Measurements from ENCODE around the gene FAM20C.

Gene FAM20C

DNA sequence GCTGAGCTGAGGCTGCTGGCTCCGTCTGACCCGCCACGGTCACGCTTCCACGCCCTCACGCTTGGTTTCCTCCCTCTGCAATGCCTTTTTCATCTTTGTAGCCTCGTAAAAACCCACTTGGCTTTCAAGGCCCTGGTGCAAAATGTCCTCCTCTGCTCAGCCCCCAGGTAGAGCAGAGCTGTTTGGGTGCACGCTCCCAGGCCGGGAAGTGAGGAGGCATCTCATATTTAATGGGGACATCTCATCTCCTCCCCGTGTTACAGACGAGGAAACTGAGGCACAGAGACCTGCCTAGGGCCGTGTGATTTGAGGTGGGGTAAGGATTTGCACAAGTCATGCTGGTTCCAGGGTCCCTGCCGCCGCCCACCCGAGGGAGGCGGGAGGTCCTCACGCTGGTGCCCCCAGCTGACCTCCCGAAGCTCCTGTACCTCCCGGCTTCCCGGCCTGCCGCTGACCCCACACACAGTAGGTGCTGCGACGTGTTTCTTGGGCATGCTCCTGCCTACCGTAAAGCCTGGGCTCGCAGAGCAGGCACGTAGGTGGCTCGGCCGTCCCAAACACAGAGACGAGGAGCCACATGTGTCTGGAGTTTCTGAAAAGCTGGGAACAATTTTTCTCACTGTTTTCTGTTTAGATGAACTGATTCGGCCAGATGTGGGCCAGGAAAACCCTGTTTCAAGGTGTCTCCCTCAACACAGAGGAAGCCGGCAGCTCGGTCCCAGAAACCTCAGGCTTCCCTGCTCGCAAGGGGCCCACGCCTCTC, 109.1 kb downstream of the FAM20C start:
- peaks cover 4 to 25% (median 13%) of the 10 kb centered on the region in 5 donors for H3K27me3 ChIP-seq (ENCODE audit: control insufficient read depth in 5 of 5, insufficient read depth in 4 of 5, low read length in 5 of 5)
- H3K9me3 ChIP-seq (ENCODE audit: control insufficient read depth in 5 of 5, low read length in 5 of 5): no peaks in the 10 kb centered on the region
- no peak overlapping the region for H3K4me3 ChIP-seq (ENCODE audit: low read depth in 1 of 5, low read length in 5 of 5)
- H3K36me3 ChIP-seq (ENCODE audit: control insufficient read depth in 5 of 5, insufficient read depth in 5 of 5, low read length in 5 of 5): no peaks in the 10 kb centered on the region
- H3K4me1 ChIP-seq (ENCODE audit: control insufficient read depth in 5 of 5, insufficient read depth in 5 of 5, low read length in 5 of 5): no peaks in the 10 kb centered on the region
- no peak overlapping the region for H3K9ac ChIP-seq (ENCODE audit: low read length in 5 of 5)
- H3K27ac ChIP-seq (ENCODE audit: low read depth, low read length): no peak overlapping the region

DNA sequence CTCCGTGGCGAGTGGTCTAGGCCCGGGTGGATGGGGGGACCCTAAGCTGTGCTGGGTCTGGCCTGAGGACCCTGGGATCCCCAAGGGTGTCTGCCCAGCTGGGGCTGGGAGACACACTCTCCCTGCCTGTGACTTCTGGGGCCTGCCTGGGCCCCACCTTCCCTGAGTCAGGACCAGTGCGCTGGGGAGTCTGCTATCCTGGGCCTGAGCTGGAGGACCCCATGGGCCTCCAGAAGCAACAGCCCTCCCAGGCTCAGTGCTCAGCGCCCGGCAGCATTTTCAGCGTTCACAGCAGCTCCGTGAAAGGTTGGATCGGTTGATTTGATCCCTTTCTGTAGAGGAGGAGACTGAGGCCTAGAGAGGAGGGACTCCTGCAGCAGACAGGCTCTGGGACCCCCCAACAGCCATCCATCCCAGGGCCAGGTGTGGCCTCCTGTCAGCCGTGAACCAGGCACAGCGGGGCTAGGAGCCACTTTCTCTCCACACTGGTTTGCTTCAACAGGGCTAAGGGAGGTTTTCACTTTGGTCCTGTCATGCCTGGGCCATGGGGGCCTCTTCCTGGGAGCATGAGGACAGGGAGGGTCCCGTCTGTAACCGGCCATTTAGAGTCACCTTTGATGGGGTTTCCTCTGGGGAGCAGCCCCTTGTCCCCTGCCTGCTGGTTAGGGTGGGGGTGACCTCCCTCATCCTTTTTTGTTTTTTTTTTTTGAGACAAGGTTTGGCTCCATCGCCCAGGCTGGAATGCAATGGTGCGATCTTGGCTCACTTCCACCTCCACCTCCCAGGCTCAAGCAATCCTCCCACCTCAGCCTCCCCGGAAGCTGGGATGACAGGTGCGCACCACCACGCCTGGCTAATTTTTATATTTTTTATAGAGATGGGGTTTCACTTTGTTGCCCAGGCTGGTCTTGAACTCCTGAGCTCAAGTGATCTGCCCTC, 110.0 kb downstream of the FAM20C start:
- H3K9me3 ChIP-seq (ENCODE audit: control insufficient read depth in 5 of 5, low read length in 5 of 5): peaks cover 0 to 3% (median 2%) of the 10 kb centered on the region in 5 donors
- H3K27ac ChIP-seq (ENCODE audit: low read depth, low read length): no peak overlapping the region
- H3K27me3 ChIP-seq (ENCODE audit: control insufficient read depth in 5 of 5, insufficient read depth in 4 of 5, low read length in 5 of 5): peaks cover 2 to 21% (median 14%) of the 10 kb centered on the region in 5 donors
- no peaks in the 10 kb centered on the region for H3K4me1 ChIP-seq (ENCODE audit: control insufficient read depth in 5 of 5, insufficient read depth in 5 of 5, low read length in 5 of 5)
- H3K36me3 ChIP-seq (ENCODE audit: control insufficient read depth in 5 of 5, insufficient read depth in 5 of 5, low read length in 5 of 5): no peaks in the 10 kb centered on the region
- no peak overlapping the region for H3K9ac ChIP-seq (ENCODE audit: low read length in 5 of 5)
- H3K4me3 ChIP-seq (ENCODE audit: low read depth in 1 of 5, low read length in 5 of 5): no peak overlapping the region

DNA sequence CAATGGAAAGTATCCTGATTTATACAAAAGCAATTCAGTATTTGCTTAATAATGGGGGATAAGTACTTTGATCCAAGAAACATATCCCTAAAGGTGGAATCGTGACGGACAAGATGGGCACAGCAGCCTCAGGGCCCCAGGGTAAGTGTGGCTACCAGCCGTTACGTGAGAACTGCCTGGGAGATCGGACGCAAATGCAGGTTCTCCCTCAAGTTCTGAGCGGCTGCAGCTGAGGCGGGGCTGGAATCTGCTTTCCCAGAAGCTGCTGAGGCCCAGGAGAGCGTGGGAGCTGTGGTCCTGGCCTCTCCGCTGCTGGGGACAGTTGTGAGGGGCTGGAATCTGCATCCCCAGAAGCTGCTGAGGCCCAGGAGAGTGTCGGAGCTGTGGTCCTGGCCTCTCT, 111.1 kb downstream of the FAM20C start:
- H3K4me1 ChIP-seq (ENCODE audit: control insufficient read depth in 5 of 5, insufficient read depth in 5 of 5, low read length in 5 of 5): no peaks in the 10 kb centered on the region
- H3K36me3 ChIP-seq (ENCODE audit: control insufficient read depth in 5 of 5, insufficient read depth in 5 of 5, low read length in 5 of 5): no peaks in the 10 kb centered on the region
- H3K9me3 ChIP-seq (ENCODE audit: control insufficient read depth in 5 of 5, low read length in 5 of 5): peaks cover 3 to 13% (median 6%) of the 10 kb centered on the region in 5 donors
- H3K9ac ChIP-seq (ENCODE audit: low read length in 5 of 5): no peak overlapping the region
- no peak overlapping the region for H3K4me3 ChIP-seq (ENCODE audit: low read depth in 1 of 5, low read length in 5 of 5)
- no peak overlapping the region for H3K27ac ChIP-seq (ENCODE audit: low read depth, low read length)
- peaks cover 0 to 16% (median 9%) of the 10 kb centered on the region in 5 donors for H3K27me3 ChIP-seq (ENCODE audit: control insufficient read depth in 5 of 5, insufficient read depth in 4 of 5, low read length in 5 of 5)

DNA sequence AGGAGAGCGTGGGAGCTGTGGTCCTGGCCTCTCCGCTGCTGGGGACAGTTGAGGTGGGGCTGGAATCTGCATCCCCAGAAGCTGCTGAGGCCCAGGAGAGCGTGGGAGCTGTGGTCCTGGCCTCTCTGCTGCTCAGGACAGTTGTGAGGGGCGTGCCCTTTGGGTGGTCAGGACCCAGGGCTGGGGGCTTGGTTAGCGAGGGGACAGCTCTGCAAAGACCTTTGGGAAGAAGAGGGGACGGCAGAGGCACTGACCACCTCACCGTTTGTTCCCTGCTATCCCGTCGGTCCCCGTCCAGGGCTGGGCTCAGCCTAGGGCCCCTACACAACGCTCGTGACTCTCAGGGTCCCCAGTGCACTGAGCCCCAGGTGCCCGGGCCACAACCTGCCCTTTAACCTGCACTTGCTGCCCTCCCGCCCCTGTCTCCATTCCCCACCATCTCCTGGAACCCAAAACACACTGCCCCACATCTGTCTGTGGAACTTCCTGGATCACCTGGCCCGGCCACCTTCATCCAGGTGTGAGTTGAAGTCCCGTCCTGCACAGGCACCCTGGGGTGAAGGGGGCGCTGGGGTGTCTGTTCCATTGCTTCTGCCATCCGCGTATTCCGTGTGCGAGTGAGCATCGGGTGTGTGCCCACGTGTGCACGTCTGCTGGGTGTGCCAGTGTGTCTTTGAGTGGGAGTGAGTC, 111.7 kb downstream of the FAM20C start:
- Histone ChIP-seq H3K4me3 (ENCODE audit: low read depth in 1 of 5, low read length in 5 of 5) (no peak overlapping the region), H3K27me3 (ENCODE audit: control insufficient read depth in 5 of 5, insufficient read depth in 4 of 5, low read length in 5 of 5) (peaks cover 0 to 16% (median 9%) of the 10 kb centered on the region in 5 donors), H3K9ac (ENCODE audit: low read length in 5 of 5) (no peak overlapping the region), H3K9me3 (ENCODE audit: control insufficient read depth in 5 of 5, low read length in 5 of 5) (peaks cover 3 to 13% (median 6%) of the 10 kb centered on the region in 5 donors), H3K4me1 (ENCODE audit: control insufficient read depth in 5 of 5, insufficient read depth in 5 of 5, low read length in 5 of 5) (no peaks in the 10 kb centered on the region), H3K36me3 (ENCODE audit: control insufficient read depth in 5 of 5, insufficient read depth in 5 of 5, low read length in 5 of 5) (no peaks in the 10 kb centered on the region), H3K27ac (ENCODE audit: low read depth, low read length) (no peak overlapping the region)

DNA sequence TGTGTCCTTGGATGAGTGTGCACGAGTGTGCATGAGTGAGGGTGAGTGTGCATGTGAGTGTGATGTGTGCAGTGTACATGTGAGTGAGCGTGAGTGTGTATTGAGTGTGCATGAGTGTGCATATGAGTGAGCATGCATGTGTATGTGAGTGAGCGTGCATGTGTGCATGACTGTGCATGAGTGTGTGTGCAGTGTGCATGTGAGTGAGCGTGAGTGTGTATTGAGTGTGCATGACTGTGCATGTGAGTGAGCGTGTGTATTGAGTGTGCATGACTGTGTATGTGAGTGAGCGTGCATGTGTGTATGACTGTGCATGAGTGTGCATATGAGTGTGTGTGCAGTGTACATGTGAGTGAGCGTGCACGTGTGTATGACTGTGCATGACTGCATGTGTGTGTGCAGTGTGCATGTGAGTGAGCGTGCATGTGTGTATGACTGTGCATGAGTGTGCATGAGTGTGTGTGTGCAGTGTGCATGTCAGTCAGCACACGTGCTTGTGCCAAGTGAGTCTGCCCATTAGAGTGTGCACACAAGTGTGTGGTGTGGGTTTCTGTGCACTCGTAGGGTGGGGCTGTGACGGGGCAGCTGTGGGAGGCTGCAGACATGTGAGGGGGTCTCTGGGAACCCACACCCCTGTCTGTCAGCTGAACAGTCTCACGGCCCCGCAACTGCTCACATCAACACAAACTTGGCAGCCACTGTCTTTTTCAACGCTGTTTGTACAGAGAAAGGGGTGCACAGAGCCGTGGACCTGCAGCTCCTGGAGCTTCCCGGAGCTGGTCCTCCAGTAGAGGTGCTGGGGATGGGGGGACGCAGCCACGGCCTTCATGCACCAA, 112.4 kb downstream of the FAM20C start:
- Histone ChIP-seq H3K9me3 (ENCODE audit: control insufficient read depth in 5 of 5, low read length in 5 of 5) (peaks cover 3 to 13% (median 6%) of the 10 kb centered on the region in 5 donors), H3K27me3 (ENCODE audit: control insufficient read depth in 5 of 5, insufficient read depth in 4 of 5, low read length in 5 of 5) (peaks cover 0 to 16% (median 9%) of the 10 kb centered on the region in 5 donors), H3K4me1 (ENCODE audit: control insufficient read depth in 5 of 5, insufficient read depth in 5 of 5, low read length in 5 of 5) (no peaks in the 10 kb centered on the region), H3K36me3 (ENCODE audit: control insufficient read depth in 5 of 5, insufficient read depth in 5 of 5, low read length in 5 of 5) (no peaks in the 10 kb centered on the region), H3K27ac (ENCODE audit: low read depth, low read length) (no peak overlapping the region), H3K4me3 (ENCODE audit: low read depth in 1 of 5, low read length in 5 of 5) (no peak overlapping the region), H3K9ac (ENCODE audit: low read length in 5 of 5) (no peak overlapping the region)

DNA sequence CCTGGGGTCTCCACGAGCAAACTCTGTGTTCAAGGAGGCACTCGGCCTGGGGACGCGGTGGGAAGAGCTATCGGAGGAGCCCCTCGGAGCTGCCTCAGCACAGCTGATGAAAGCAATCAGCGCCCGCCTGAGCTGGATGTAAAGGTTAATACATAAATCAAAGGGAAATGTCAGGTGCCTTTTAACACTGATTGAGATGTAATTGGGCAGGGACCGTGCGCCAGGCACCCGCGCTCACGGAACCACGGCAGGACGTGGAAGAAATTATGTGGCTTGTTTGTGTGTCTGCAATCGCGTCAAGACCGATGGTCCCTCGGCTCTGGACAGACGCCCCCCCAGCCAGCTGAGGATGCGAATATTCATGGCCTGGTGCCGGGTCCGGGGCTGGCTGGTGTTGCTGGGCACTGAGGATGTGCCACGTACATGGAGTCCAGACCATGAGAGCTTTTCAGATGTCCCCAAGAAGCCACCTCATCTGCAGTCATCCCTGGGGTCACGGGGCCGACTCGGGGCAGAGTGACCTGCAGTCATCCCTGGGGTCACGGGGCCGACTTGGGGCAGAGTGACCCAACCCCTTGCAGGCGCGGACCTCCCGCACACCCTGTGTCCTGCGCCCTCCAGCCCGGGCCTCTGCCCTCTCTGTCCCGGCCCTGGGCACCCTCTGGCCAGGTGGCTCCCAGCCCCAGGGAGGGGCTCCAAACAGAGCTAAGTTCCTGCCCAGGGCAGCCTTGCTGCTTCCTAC, 113.2 kb downstream of the FAM20C start:
- Histone ChIP-seq H3K36me3 (ENCODE audit: control insufficient read depth in 5 of 5, insufficient read depth in 5 of 5, low read length in 5 of 5) (no peaks in the 10 kb centered on the region), H3K4me1 (ENCODE audit: control insufficient read depth in 5 of 5, insufficient read depth in 5 of 5, low read length in 5 of 5) (no peaks in the 10 kb centered on the region), H3K4me3 (ENCODE audit: low read depth in 1 of 5, low read length in 5 of 5) (no peak overlapping the region), H3K27ac (ENCODE audit: low read depth, low read length) (no peak overlapping the region), H3K9ac (ENCODE audit: low read length in 5 of 5) (no peak overlapping the region), H3K9me3 (ENCODE audit: control insufficient read depth in 5 of 5, low read length in 5 of 5) (peaks cover 3 to 13% (median 6%) of the 10 kb centered on the region in 5 donors), H3K27me3 (ENCODE audit: control insufficient read depth in 5 of 5, insufficient read depth in 4 of 5, low read length in 5 of 5) (peaks cover 1 to 18% (median 9%) of the 10 kb centered on the region in 5 donors)

DNA sequence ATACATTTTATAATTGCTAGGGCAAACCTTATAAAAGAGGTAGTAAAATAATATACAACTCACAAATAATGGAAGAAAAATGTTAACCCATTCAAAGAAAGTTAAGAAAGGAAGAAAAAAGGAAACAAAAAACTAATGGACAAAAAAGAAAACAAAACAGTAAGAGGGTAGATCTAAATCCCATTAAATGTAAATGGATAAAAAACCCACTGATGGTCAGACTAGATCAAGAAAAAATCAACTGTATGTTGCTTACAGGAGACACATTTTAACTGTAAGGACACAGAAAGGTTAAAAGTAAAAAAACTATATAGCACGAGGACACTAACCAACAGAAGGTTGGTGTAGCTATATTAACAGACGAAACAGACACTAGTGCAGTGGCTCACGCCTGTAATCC, 115.6 kb downstream of the FAM20C start:
- Histone ChIP-seq H3K9me3 (ENCODE audit: control insufficient read depth in 5 of 5, low read length in 5 of 5) (peaks cover 3 to 13% (median 6%) of the 10 kb centered on the region in 5 donors), H3K4me1 (ENCODE audit: control insufficient read depth in 5 of 5, insufficient read depth in 5 of 5, low read length in 5 of 5) (no peaks in the 10 kb centered on the region), H3K27me3 (ENCODE audit: control insufficient read depth in 5 of 5, insufficient read depth in 4 of 5, low read length in 5 of 5) (peaks cover 14 to 33% (median 21%) of the 10 kb centered on the region in 5 donors), H3K9ac (ENCODE audit: low read length in 5 of 5) (no peak overlapping the region), H3K36me3 (ENCODE audit: control insufficient read depth in 5 of 5, insufficient read depth in 5 of 5, low read length in 5 of 5) (no peaks in the 10 kb centered on the region), H3K27ac (ENCODE audit: low read depth, low read length) (no peak overlapping the region), H3K4me3 (ENCODE audit: low read depth in 1 of 5, low read length in 5 of 5) (no peak overlapping the region)

DNA sequence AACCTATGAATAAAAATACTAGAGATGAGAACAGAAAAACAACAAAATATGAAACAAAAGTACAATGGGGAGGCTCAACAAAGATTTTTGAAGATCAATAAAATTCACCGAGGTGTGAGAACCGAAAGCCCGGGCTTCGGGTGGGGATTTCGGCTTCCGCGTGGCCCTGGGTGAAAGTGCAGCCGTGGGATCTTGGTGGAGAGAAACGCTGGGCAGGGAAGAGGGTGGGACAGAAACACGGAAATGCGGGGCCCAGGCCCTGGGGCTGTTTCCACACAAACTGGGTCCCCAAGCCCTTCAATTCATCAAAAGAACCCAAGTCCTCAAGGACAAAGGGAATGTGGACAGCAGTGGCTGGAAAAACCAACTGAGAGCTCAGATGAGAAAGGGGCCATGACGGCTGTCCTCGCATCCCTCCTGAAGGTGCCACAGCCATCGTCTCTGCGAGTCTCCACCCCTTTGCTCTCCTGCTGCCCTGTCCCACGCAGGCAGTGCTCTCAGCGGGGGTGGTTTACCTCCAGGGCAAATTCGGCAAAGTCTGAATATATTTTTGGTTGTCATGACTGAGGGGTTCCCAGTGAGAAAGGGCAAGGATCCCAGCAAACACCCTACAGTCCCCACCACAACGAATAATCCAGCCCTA, 117.3 kb downstream of the FAM20C start:
- no peak overlapping the region for H3K9ac ChIP-seq (ENCODE audit: low read length in 5 of 5)
- no peak overlapping the region for H3K4me3 ChIP-seq (ENCODE audit: low read depth in 1 of 5, low read length in 5 of 5)
- H3K27me3 ChIP-seq (ENCODE audit: control insufficient read depth in 5 of 5, insufficient read depth in 4 of 5, low read length in 5 of 5): peaks cover 14 to 23% (median 21%) of the 10 kb centered on the region in 5 donors
- H3K36me3 ChIP-seq (ENCODE audit: control insufficient read depth in 5 of 5, insufficient read depth in 5 of 5, low read length in 5 of 5): no peaks in the 10 kb centered on the region
- H3K4me1 ChIP-seq (ENCODE audit: control insufficient read depth in 5 of 5, insufficient read depth in 5 of 5, low read length in 5 of 5): no peaks in the 10 kb centered on the region
- no peak overlapping the region for H3K27ac ChIP-seq (ENCODE audit: low read depth, low read length)
- peaks cover 3 to 13% (median 6%) of the 10 kb centered on the region in 5 donors for H3K9me3 ChIP-seq (ENCODE audit: control insufficient read depth in 5 of 5, low read length in 5 of 5)
